H1 (cell line): ENCODE results near the gene REEP2. TPM values are rescaled to one million over a fixed set of nuclear protein-coding genes. Genes with fewer than 3 reads are reported as not detected.

ENCODE experiments used
- CTCF ChIA-PET: fragments of 300-600 bp; sonication (Branson Sonifier 250); formaldehyde crosslinking; loops from one replicate; lab custom pipeline; 2021; ENCODE audit not compliant: partially characterized antibody; lab: Charles Lee
- POLR2A ChIA-PET: fragments of 300-600 bp; sonication (Branson Sonifier 250); formaldehyde crosslinking; loops from one replicate; lab custom pipeline; 2021; ENCODE audit warnings: inconsistent platforms; ENCODE audit not compliant: partially characterized antibody; lab: Charles Lee
- DNase-seq, 2 experiments: peaks; one replicate each; pipeline versions ENCODE4 v3.0.0 to v3.0.0-alpha.2; 2010 to 2022; ENCODE audit warnings: low spot score in 2 of 2, low read depth in 1 of 2, mixed read lengths in 1 of 2
- FAIRE-seq: peaks from 2 replicates; lab custom pipeline; 2011; peaks lifted over from hg19 to GRCh38; lab: Jason Lieb, UNC
- H2AFZ ChIP-seq: 2 replicates; pipeline ENCODE4 v1.8.1; 2012; ENCODE audit warnings: low read length, inconsistent platforms
- H2AK5ac ChIP-seq: 2 replicates; pipeline ENCODE4 v1.6.1; 2013; ENCODE audit warnings: low read depth, low read length
- H2BK120ac ChIP-seq: replicated peaks from 2 replicates; pipeline ENCODE3; 2013; ENCODE audit warnings: low read depth, low read length, inconsistent platforms
- H2BK12ac ChIP-seq: 2 replicates; pipeline ENCODE4 v1.6.1; 2013; ENCODE audit warnings: low read depth, low read length
- H2BK15ac ChIP-seq: 2 replicates; pipeline ENCODE4 v1.6.1; 2013; ENCODE audit warnings: low read length
- H2BK20ac ChIP-seq: 2 replicates; pipeline ENCODE4 v1.6.1; 2013; ENCODE audit warnings: low read length
- H2BK5ac ChIP-seq: 2 replicates; pipeline ENCODE4 v1.6.1; 2013; ENCODE audit warnings: low read depth, low read length
- H3K14ac ChIP-seq: 2 replicates; pipeline ENCODE4 v1.6.1; 2013; ENCODE audit warnings: inconsistent platforms; ENCODE audit not compliant: insufficient read length
- H3K18ac ChIP-seq: 2 replicates; pipeline ENCODE4 v1.6.1; 2013; ENCODE audit warnings: low read length; ENCODE audit errors: extremely low read depth
- H3K23ac ChIP-seq: 2 replicates; pipeline ENCODE4 v1.6.1; 2013; ENCODE audit warnings: inconsistent platforms; ENCODE audit not compliant: insufficient read length
- H3K23me2 ChIP-seq: 2 replicates; pipeline ENCODE4 v1.6.1; 2013; ENCODE audit warnings: low read depth, low read length
- H3K27ac ChIP-seq: 2 replicates; pipeline ENCODE4 v1.6.1; 2011; ENCODE audit warnings: low read depth, low read length, inconsistent platforms
- H3K27me3 ChIP-seq, 4 experiments: replicated peaks in 1 of 4; 1 replicate in 1 of 4; 2 replicates in 3 of 4; pipeline versions ENCODE4 v1.6.1 to v1.8.1; 2011 to 2013; ENCODE audit warnings: low read length in 3 of 4, mild to moderate bottlenecking in 3 of 4, inconsistent platforms in 2 of 4, mixed read lengths in 2 of 4, moderate library complexity in 1 of 4; ENCODE audit not compliant: control insufficient read depth in 3 of 4, insufficient read depth in 3 of 4; ENCODE audit errors: extremely low read depth in 1 of 4
- H3K36me3 ChIP-seq, 4 experiments: 2 replicates each; pipeline versions ENCODE4 v1.6.1 to v1.8.1; 2011 to 2013; ENCODE audit warnings: mild to moderate bottlenecking in 4 of 4, low read length in 3 of 4, moderate library complexity in 2 of 4, control low read depth in 1 of 4, inconsistent platforms in 1 of 4; ENCODE audit not compliant: insufficient read depth in 4 of 4, control insufficient read depth in 2 of 4
- H3K4ac ChIP-seq: replicated peaks from 2 replicates; pipeline ENCODE3; 2013; ENCODE audit warnings: low read length, low read depth, mixed read lengths, inconsistent platforms; ENCODE audit not compliant: insufficient read length
- H3K4me1 ChIP-seq, 4 experiments: replicated peaks in 1 of 4; 1 replicate in 1 of 4; 2 replicates in 3 of 4; pipeline versions ENCODE4 v1.6.1 to v1.8.1; 2011 to 2013; ENCODE audit warnings: low read length in 3 of 4, inconsistent platforms in 2 of 4, mixed read lengths in 1 of 4; ENCODE audit not compliant: insufficient read depth in 4 of 4, control insufficient read depth in 3 of 4
- H3K4me2 ChIP-seq, 2 experiments: 2 replicates each; pipeline versions ENCODE4 v1.6.1 to v1.8.1; 2011 to 2013; ENCODE audit warnings: low read depth in 2 of 2, low read length in 2 of 2, control low read depth in 1 of 2, inconsistent platforms in 1 of 2, mild to moderate bottlenecking in 1 of 2; ENCODE audit not compliant: insufficient read depth in 1 of 2
- H3K4me3 ChIP-seq, 4 experiments: fragments of 200-600, 300-600 bp in 1 of 4; sonication (generic), shearing (Covaris generic), sonication (Bioruptor Twin) in 1 of 4; 2 replicates each; pipeline versions ENCODE4 v1.5.1 to v1.8.1; 2011 to 2016; ENCODE audit warnings: low read length in 4 of 4, low read depth in 3 of 4, control low read depth in 2 of 4, inconsistent platforms in 2 of 4, mild to moderate bottlenecking in 2 of 4, mixed read lengths in 1 of 4, moderate library complexity in 1 of 4; ENCODE audit not compliant: insufficient read depth in 2 of 4; ENCODE audit errors: extremely low read depth in 1 of 4
- H3K56ac ChIP-seq: replicated peaks from 2 replicates; pipeline ENCODE3; 2013; ENCODE audit warnings: low read depth, mild to moderate bottlenecking, mixed read lengths, low read length, inconsistent platforms; ENCODE audit not compliant: insufficient read length
- H3K79me1 ChIP-seq: 2 replicates; pipeline ENCODE4 v1.6.1; 2013; ENCODE audit warnings: low read depth, low read length, control low read depth
- H3K79me2 ChIP-seq, 2 experiments: 2 replicates each; pipeline versions ENCODE4 v1.6.1 to v1.8.1; 2012 to 2013; ENCODE audit warnings: low read length in 2 of 2, mild to moderate bottlenecking in 2 of 2, inconsistent platforms in 1 of 2; ENCODE audit not compliant: insufficient read depth in 2 of 2, control insufficient read depth in 1 of 2
- H3K9ac ChIP-seq, 4 experiments: replicated peaks in 1 of 4; 1 replicate in 1 of 4; 2 replicates in 3 of 4; pipeline versions ENCODE4 v1.6.1 to v1.8.1; 2011 to 2013; ENCODE audit warnings: low read depth in 3 of 4, low read length in 3 of 4, control low read depth in 2 of 4, mild to moderate bottlenecking in 2 of 4, moderate library complexity in 2 of 4, inconsistent platforms in 1 of 4; ENCODE audit errors: extremely low read depth in 1 of 4
- H3K9me3 ChIP-seq, 2 experiments: 2 replicates each; pipeline versions ENCODE4 v1.6.1 to v1.8.1; 2012 to 2013; ENCODE audit warnings: mild to moderate bottlenecking in 2 of 2, moderate library complexity in 2 of 2, control low read depth in 1 of 2, inconsistent platforms in 1 of 2, low read depth in 1 of 2, low read length in 1 of 2, mixed read lengths in 1 of 2; ENCODE audit not compliant: insufficient read depth in 2 of 2
- H4K20me1 ChIP-seq, 2 experiments: replicated peaks in 1 of 2; 2 replicates each; pipeline versions ENCODE3 to v1.8.1; 2011 to 2013; ENCODE audit warnings: inconsistent platforms in 2 of 2, low read length in 2 of 2, mild to moderate bottlenecking in 1 of 2; ENCODE audit not compliant: insufficient read depth in 2 of 2, control insufficient read depth in 1 of 2
- H4K5ac ChIP-seq: 2 replicates; pipeline ENCODE4 v1.6.1; 2013; ENCODE audit warnings: low read length, low read depth, mixed read lengths, inconsistent platforms; ENCODE audit not compliant: insufficient read length
- H4K8ac ChIP-seq: 2 replicates; pipeline ENCODE4 v1.8.0; 2013; ENCODE audit warnings: mild to moderate bottlenecking, moderate library complexity, low read length, inconsistent platforms; ENCODE audit not compliant: insufficient read depth; ENCODE audit errors: extremely low read depth
- H4K91ac ChIP-seq: replicated peaks from 2 replicates; pipeline ENCODE3; 2013; ENCODE audit warnings: low read length, mixed read lengths, inconsistent platforms; ENCODE audit not compliant: insufficient read length
- SRF ChIP-seq: IDR thresholded peaks from 2 replicates; pipeline ENCODE4 v1.6.1; 2011; ENCODE audit warnings: mild to moderate bottlenecking, low read depth, low read length, moderate library complexity
- WGBS, 2 experiments: shearing (Covaris generic) in 1 of 2; methylation state at CpG; one replicate each; pipeline versions ENCODE4 v1.1.6 to v1.1.7; 2013 to 2015; ENCODE audit warnings: low lambda C conversion rate in 2 of 2, mixed read lengths in 2 of 2, inconsistent platforms in 1 of 2, low coverage in 1 of 2, missing lambda C conversion rate in 1 of 2; ENCODE audit not compliant: insufficient replicate concordance in 2 of 2, insufficient coverage in 1 of 2, insufficient read length in 1 of 2; ENCODE audit errors: extremely low coverage in 1 of 2, missing lambda C conversion rate in 1 of 2; 5-methylcytosine and 5-hydroxymethylcytosine counted together
- polyA plus RNA-seq, 7 experiments: library from polyadenylated mRNA; depleted of rRNA in 3 of 7; stranded (reverse) in 5 of 7; unstranded in 2 of 7; fragments of >200 nt in 5 of 7; fragments of 200-250 nt in 2 of 7; gene quantifications; 1 replicate in 5 of 7; 2 replicates in 1 of 7; 4 replicates in 1 of 7; pipeline versions ENCODE4 v1.2.1 to v1.2.3, GENCODE V29; 2011 to 2013; ENCODE audit warnings: missing spikeins in 2 of 7, mixed read lengths in 2 of 7
- total RNA-seq: library from RNA; stranded (reverse); fragmentation: NEBNext Ultra II Directional; extraction: Animal tissue kit (Norgen Biotek cat#: 25700); gene quantifications from 2 replicates; pipeline ENCODE4 v1.2.1, GENCODE V29; 2021

The REEP2 gene
- total and polyA plus RNA-seq, 2 of the 8 experiments (the other 6 are each of a cell fraction or from before 2014, with no cell fraction given) = 26.5 to 40.2 TPM

DNA sequence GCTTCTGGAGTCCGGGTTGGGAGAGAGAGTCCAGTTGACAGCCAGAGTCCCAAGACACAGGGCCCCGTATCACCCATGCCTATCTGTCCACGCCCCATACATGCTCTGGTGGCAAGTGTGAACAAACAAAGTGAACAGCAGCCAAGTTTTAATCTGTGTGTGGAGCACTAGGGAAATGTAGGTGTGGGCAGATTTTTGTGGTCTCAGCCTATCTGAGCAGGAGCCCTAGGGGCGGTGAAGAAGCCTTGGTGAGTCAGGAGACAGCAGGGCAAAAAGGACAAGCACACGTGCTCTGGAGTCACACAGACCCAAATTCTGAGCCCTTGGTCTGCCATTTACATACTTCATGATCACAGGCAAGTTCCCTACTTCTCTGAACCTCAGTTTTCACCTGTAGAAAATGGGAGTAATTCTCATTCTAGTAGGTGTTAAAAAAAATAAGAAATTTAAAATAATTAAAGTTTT, 49.7 kb downstream of the REEP2 start:
- no peak overlapping the region for H2BK20ac ChIP-seq
- H2BK120ac ChIP-seq = no peak overlapping the region
- H3K23me2 ChIP-seq = peaks cover 6% of the 10 kb centered on the region; the same call in 1 of the 2 replicates
- H3K36me3 ChIP-seq = no peaks in the 10 kb centered on the region
- no peaks in the 10 kb centered on the region for H4K20me1 ChIP-seq
- H4K8ac ChIP-seq = no peak overlapping the region
- H4K91ac ChIP-seq = no peak overlapping the region
- POLR2A ChIA-PET = interaction anchor here (3.2 kb wide), 1 partner anchor 22 kb away, joined by 41 read pairs; the partner anchor contains the start of gene EGR1
- no peak overlapping the region for H2BK12ac ChIP-seq
- no peak overlapping the region for H2BK15ac ChIP-seq
- no peak overlapping the region for H3K14ac ChIP-seq
- H2AK5ac ChIP-seq = no peak overlapping the region
- H3K79me2 ChIP-seq = no peaks in the 10 kb centered on the region
- no peak overlapping the region for H3K27ac ChIP-seq
- TF ChIP-seq SRF = no peak
- no peak overlapping the region for H4K5ac ChIP-seq
- H3K9ac ChIP-seq = no peak overlapping the region
- no peaks in the 10 kb centered on the region for H3K79me1 ChIP-seq
- no peak for FAIRE-seq
- peaks cover 0 to 21% (median 17%) of the 10 kb centered on the region in 4 experiments; a peak in 5 of 7 replicates for H3K27me3 ChIP-seq
- no peak overlapping the region for H3K4me3 ChIP-seq
- H2AFZ ChIP-seq = no peak overlapping the region
- H3K18ac ChIP-seq = no peak overlapping the region
- WGBS, 2 experiments = 82% methylated on average over 5 of the region's 5 CpGs; no CpG with 5 or more reads in 1 of the 2 experiments
- no peak overlapping the region for H3K23ac ChIP-seq
- H3K56ac ChIP-seq = no peak overlapping the region
- CTCF ChIA-PET = no interaction called here
- peaks cover 3 to 20% (median 11%) of the 10 kb centered on the region in 4 experiments for H3K4me1 ChIP-seq
- no peaks in the 10 kb centered on the region for H3K9me3 ChIP-seq
- H2BK5ac ChIP-seq = no peak overlapping the region
- H3K4ac ChIP-seq = no peak overlapping the region
- DNase-seq = no peak
- H3K4me2 ChIP-seq = no peak overlapping the region
